Fibroblast of lung (primary cell): Measurements from ENCODE around the gene CLSTN2. TPM values are rescaled to one million over a fixed set of nuclear protein-coding genes. Genes with fewer than 3 reads are reported as not detected.

Experiments used
- DNase-seq, 2 donors: peaks; one replicate each; pipeline versions ENCODE4 v3.0.0 to v3.0.0-alpha.2; 2010; ENCODE audit warnings: low read depth in 2 of 2
- H2AFZ ChIP-seq: 2 replicates; pipeline ENCODE4 v1.5.1; 2012; ENCODE audit warnings: low read length, control low read depth, inconsistent platforms
- H3K27ac ChIP-seq: 2 replicates; pipeline ENCODE4 v1.5.1; 2011; ENCODE audit warnings: low read length, control low read depth; ENCODE audit not compliant: insufficient read depth
- H3K27me3 ChIP-seq: 2 replicates; pipeline ENCODE4 v1.5.1; 2011; ENCODE audit warnings: mild to moderate bottlenecking, low read length; ENCODE audit not compliant: control insufficient read depth, insufficient read depth
- H3K36me3 ChIP-seq: 2 replicates; pipeline ENCODE4 v1.5.1; 2011; ENCODE audit warnings: low read length; ENCODE audit not compliant: control insufficient read depth, insufficient read depth
- H3K4me1 ChIP-seq: 2 replicates; pipeline ENCODE4 v1.5.1; 2011; ENCODE audit warnings: low read length; ENCODE audit not compliant: control insufficient read depth, insufficient read depth; ENCODE audit errors: extremely low read depth
- H3K4me2 ChIP-seq: 2 replicates; pipeline ENCODE4 v1.5.1; 2011; ENCODE audit warnings: low read length, control low read depth; ENCODE audit not compliant: insufficient read depth; ENCODE audit errors: extremely low read depth
- H3K4me3 ChIP-seq, 4 experiments: fragments of 200-600 bp in 1 of 4; sonication (generic) in 1 of 4; replicated peaks in 1 of 4; 2 replicates each; pipeline ENCODE4 v1.5.1; 2011 to 2016; ENCODE audit warnings: low read length in 4 of 4, low read depth in 3 of 4, mild to moderate bottlenecking in 3 of 4, control low read depth in 2 of 4, inconsistent platforms in 1 of 4, mixed read lengths in 1 of 4; ENCODE audit not compliant: insufficient read depth in 1 of 4; ENCODE audit errors: control extremely low read depth in 1 of 4
- H3K79me2 ChIP-seq: 2 replicates; pipeline ENCODE4 v1.5.1; 2012; ENCODE audit warnings: mild to moderate bottlenecking, low read length, inconsistent platforms; ENCODE audit not compliant: control insufficient read depth, insufficient read depth
- H3K9ac ChIP-seq: 2 replicates; pipeline ENCODE4 v1.5.1; 2011; ENCODE audit warnings: mild to moderate bottlenecking, low read length, control low read depth; ENCODE audit not compliant: insufficient read depth
- H3K9me3 ChIP-seq: 2 replicates; pipeline ENCODE4 v1.5.1; 2012; ENCODE audit warnings: low read depth, low read length; ENCODE audit not compliant: control insufficient read depth, insufficient read depth
- H4K20me1 ChIP-seq: 2 replicates; pipeline ENCODE4 v1.5.1; 2011; ENCODE audit warnings: low read length; ENCODE audit not compliant: control insufficient read depth, insufficient read depth; ENCODE audit errors: extremely low read depth
- CTCF ChIP-seq, 2 donors: IDR thresholded peaks in 1 of 2; conservative IDR thresholded peaks in 1 of 2; 1 replicate in 1 of 2; 2 replicates in 1 of 2; pipeline ENCODE4 v1.5.1; 2011 to 2012; ENCODE audit warnings: low read length in 2 of 2, control low read depth in 1 of 2, inconsistent platforms in 1 of 2, low read depth in 1 of 2, mild to moderate bottlenecking in 1 of 2
- EZH2 ChIP-seq: IDR thresholded peaks from 2 replicates; pipeline ENCODE4 v1.5.1; 2012; ENCODE audit warnings: low read length, control low read depth, mild to moderate bottlenecking; ENCODE audit errors: missing control alignments
- polyA plus RNA-seq, 2 donors: library from polyadenylated mRNA; depleted of rRNA in 1 of 2; stranded (reverse) in 1 of 2; unstranded in 1 of 2; fragments of >200 nt; gene quantifications; 2 replicates each; pipeline ENCODE4 v1.2.1, GENCODE V29; 2011 to 2012; ENCODE audit warnings: missing spikeins in 1 of 2
- total RNA-seq: library from RNA; depleted of rRNA; stranded (reverse); fragments of >200 nt; gene quantifications from 2 replicates; pipeline ENCODE4 v1.2.1, GENCODE V29; 2014

CLSTN2 gene
- total and polyA plus RNA-seq, 2 donors (not counting 1 experiment from before 2014, with no cell fraction given) = under 0.01 to 1.3 TPM

GRCh38 chr3:140023616-140024530 is 88.9 kb downstream of the CLSTN2 start:
- peak in 1 of 2 donors; percentile 11 for DNase-seq
- TF ChIP-seq EZH2 = no peak
- no peak for TF ChIP-seq CTCF (conservative IDR thresholded peaks at IDR 0.05 in 1 of 2, IDR thresholded peaks at IDR 0.05 in 1 of 2; ENCODE audit: low read depth in 1 of 2, low read length in 2 of 2)
- no peaks in the 10 kb centered on the region for H4K20me1 ChIP-seq
- no peaks in the 10 kb centered on the region for H3K79me2 ChIP-seq
- no peaks in the 10 kb centered on the region for H3K27me3 ChIP-seq
- no peaks in the 10 kb centered on the region for H3K36me3 ChIP-seq
- no peak overlapping the region for H3K27ac ChIP-seq
- no peaks in the 10 kb centered on the region for H3K9me3 ChIP-seq
- H3K4me2 ChIP-seq = no peak overlapping the region
- H3K4me1 ChIP-seq = no peaks in the 10 kb centered on the region
- no peak overlapping the region for H3K4me3 ChIP-seq
- no peak overlapping the region for H3K9ac ChIP-seq
- no peak overlapping the region for H2AFZ ChIP-seq

GRCh38 chr3:140031170-140031569 is 96.2 kb downstream of the CLSTN2 start:
- TF ChIP-seq EZH2 (no peak), CTCF (conservative IDR thresholded peaks at IDR 0.05 in 1 of 2, IDR thresholded peaks at IDR 0.05 in 1 of 2; ENCODE audit: low read depth in 1 of 2, low read length in 2 of 2) (no peak)
- H3K36me3 ChIP-seq = no peaks in the 10 kb centered on the region
- H4K20me1 ChIP-seq = no peaks in the 10 kb centered on the region
- H3K79me2 ChIP-seq = no peaks in the 10 kb centered on the region
- no peak overlapping the region for H3K9ac ChIP-seq
- H3K4me3 ChIP-seq = no peak overlapping the region
- no peak overlapping the region for H2AFZ ChIP-seq
- DNase-seq = peak in 1 of 2 donors; percentile 52
- H3K4me2 ChIP-seq = no peak overlapping the region
- H3K4me1 ChIP-seq = no peaks in the 10 kb centered on the region
- no peaks in the 10 kb centered on the region for H3K9me3 ChIP-seq
- no peak overlapping the region for H3K27ac ChIP-seq
- H3K27me3 ChIP-seq = no peaks in the 10 kb centered on the region

GRCh38 chr3:140034058-140034457 is 99.1 kb downstream of the CLSTN2 start:
- DNase-seq = no peak
- Histone ChIP-seq H3K9me3 (no peaks in the 10 kb centered on the region), H3K27ac (no peak overlapping the region), H3K4me3 (no peak overlapping the region), H4K20me1 (no peaks in the 10 kb centered on the region), H3K9ac (no peak overlapping the region), H3K4me2 (no peak overlapping the region), H3K4me1 (no peaks in the 10 kb centered on the region), H2AFZ (no peak overlapping the region), H3K79me2 (no peaks in the 10 kb centered on the region), H3K36me3 (no peaks in the 10 kb centered on the region), H3K27me3 (no peaks in the 10 kb centered on the region)
- TF ChIP-seq EZH2 = no peak
- no peak for TF ChIP-seq CTCF (conservative IDR thresholded peaks at IDR 0.05 in 1 of 2, IDR thresholded peaks at IDR 0.05 in 1 of 2; ENCODE audit: low read depth in 1 of 2, low read length in 2 of 2)
